Measurements from ENCODE around the gene GTPBP3. TPM values are rescaled to one million over a fixed set of nuclear protein-coding genes. Genes with fewer than 3 reads are reported as not detected.
A peak's percentile ranks its signal among the peaks of the same experiment; 100 is the strongest.

The GTPBP3 gene
- total and polyA plus RNA-seq, 9 of the 15 experiments (the other 6 are each of a cell fraction or from before 2014, with no cell fraction given): 4.9 to 124 (median 22.6) TPM

DNA sequence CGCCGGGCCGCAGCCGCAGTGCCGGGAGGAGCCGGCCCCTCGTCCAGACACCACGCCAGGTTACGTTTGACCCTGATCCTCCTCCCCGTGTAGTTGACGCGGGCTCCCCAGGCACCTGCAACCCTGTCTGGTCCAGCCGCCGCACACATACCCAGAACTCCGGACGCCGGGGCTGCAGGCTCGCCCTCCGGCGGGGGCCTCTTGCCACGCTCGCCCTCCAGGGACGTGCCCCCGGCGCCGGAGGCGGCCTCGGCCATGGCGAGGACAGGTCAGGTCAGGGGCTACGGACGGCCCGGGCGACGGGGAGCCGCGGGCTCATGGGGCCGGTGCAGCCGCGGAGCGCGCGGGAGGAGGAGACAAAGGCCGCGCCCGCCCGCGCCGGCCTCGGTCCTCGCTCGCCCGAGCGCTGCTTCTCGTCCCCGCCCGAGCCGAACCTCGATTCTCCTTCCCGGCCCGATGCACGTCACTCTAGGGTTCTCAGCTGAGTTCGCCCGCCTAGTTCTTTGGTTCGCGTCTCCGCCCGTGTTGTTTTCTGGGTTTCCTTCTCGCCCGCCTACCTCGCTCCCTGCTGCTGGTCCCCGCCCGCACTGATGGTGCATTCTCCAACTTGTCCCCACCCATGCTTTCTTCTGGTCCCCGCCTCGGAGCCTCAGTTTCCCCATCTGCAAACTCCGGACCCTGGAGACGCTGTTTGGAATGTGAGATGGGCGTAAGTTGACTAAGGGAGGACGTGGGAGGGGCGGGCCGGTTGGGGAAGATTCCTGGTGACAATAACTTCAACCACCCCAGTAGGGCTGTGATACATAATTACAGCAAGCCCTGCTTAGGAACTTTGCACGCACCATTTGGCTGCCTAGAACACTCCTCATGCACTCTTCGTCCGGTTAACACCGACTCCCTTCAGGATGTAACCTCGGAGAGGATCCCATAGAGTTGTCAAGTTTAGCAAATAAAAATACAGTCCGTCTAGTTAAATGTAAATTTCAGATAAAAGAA, 2.6 kb upstream of the GTPBP3 start, which contains the start of gene ANO8 (continued):
- TF ChIP-seq ZBTB43 (CRISPR knock-in tag; IDR thresholded peaks at IDR 0.05) (no peak), BCLAF1 (IDR thresholded peaks at IDR 0.05; ENCODE audit: borderline replicate concordance in 1 of 2, control insufficient read depth in 1 of 2, low read depth in 2 of 2, low read length in 1 of 2) (peak in 1 of 2 experiments; percentile 96; a peak in 2 of 4 replicates), NEUROD1 (IDR thresholded peaks at IDR 0.05; ENCODE audit: borderline replicate concordance, low read depth, low read length, partially characterized antibody) (peak; percentile 92), PHB (CRISPR knock-in tag; IDR thresholded peaks at IDR 0.05) (peak; percentile 57; the same call in 1 of the 2 replicates), SMARCC2 (IDR thresholded peaks at IDR 0.05; ENCODE audit: low read depth) (peak; percentile 42; the same call in 1 of the 2 replicates), KLF6 (CRISPR knock-in tag; IDR thresholded peaks at IDR 0.05; ENCODE audit: borderline replicate concordance) (no peak), MYC (IDR thresholded peaks at IDR 0.05; ENCODE audit: low read depth, low read length) (peak; percentile 92), MYC (CRISPR knock-in tag; IDR thresholded peaks at IDR 0.05; ENCODE audit: borderline replicate concordance, low read depth) (peak; percentile 49; the same call in 1 of the 2 replicates), EP400 (IDR thresholded peaks at IDR 0.05) (peak; percentile 70; the same call in 1 of the 2 replicates), MYNN (IDR thresholded peaks at IDR 0.05) (peak; percentile 67; the same call in 1 of the 2 replicates), MYNN (CRISPR knock-in tag; IDR thresholded peaks at IDR 0.05) (no peak), ZNF551 (CRISPR knock-in tag; IDR thresholded peaks at IDR 0.05) (no peak), ZNF785 (CRISPR knock-in tag; IDR thresholded peaks at IDR 0.05) (no peak), PHTF2 (CRISPR knock-in tag; IDR thresholded peaks at IDR 0.05) (no peak), ZNF354B (CRISPR knock-in tag; IDR thresholded peaks at IDR 0.05) (no peak), KHSRP (IDR thresholded peaks at IDR 0.05) (no peak), PURB (CRISPR knock-in tag; IDR thresholded peaks at IDR 0.05; ENCODE audit: low read depth) (no peak), ZNF282 (CRISPR knock-in tag; IDR thresholded peaks at IDR 0.05) (peak; percentile 81; the same call in 1 of the 2 replicates), CREM (IDR thresholded peaks at IDR 0.05; ENCODE audit: low read depth) (peak; percentile 98), PRDM10 (IDR thresholded peaks at IDR 0.05; ENCODE audit: partially characterized antibody) (peak; percentile 82)
